Transverse colon (tissue), 4 donors: ENCODE measurements around the gene PLOD3. TPM values are rescaled to one million over a fixed set of nuclear protein-coding genes. Genes with fewer than 3 reads are reported as not detected.
"Not testable (repeated sequence)": the region's sequence is repeated elsewhere in the genome, so short reads cannot be mapped to it uniquely, and the experiment has no call there.

Experiments
- DNase-seq: peaks from one replicate; pipeline ENCODE4 v3.0.0-alpha.2; 2019
- H3K27ac ChIP-seq, 4 donors: fragments of 200-600 bp; sonication (generic); 2 replicates each; pipeline ENCODE4 v1.5.1; 2016 to 2018; ENCODE audit warnings: inconsistent platforms in 4 of 4
- H3K27me3 ChIP-seq: fragments of 200-600 bp; sonication (generic); 2 replicates; pipeline ENCODE4 v1.5.1; 2017; ENCODE audit warnings: inconsistent platforms
- H3K36me3 ChIP-seq, 4 donors: fragments of 200-600 bp; sonication (generic); 2 replicates each; pipeline ENCODE4 v1.5.1; 2017 to 2019; ENCODE audit warnings: inconsistent platforms in 4 of 4
- H3K4me1 ChIP-seq, 4 donors: fragments of 200-600 bp; sonication (generic); 2 replicates each; pipeline ENCODE4 v1.5.1; 2017 to 2020; ENCODE audit warnings: inconsistent platforms in 4 of 4
- H3K4me3 ChIP-seq, 4 donors: fragments of 200-600 bp; sonication (generic); 1 replicate in 1 of 4; 2 replicates in 3 of 4; pipeline versions ENCODE4 v1.5.1 to v1.6.1; 2017 to 2019; ENCODE audit warnings: inconsistent platforms in 4 of 4
- H3K9me3 ChIP-seq, 2 donors: fragments of 200-600 bp; sonication (generic); 2 replicates each; pipeline ENCODE4 v1.5.1; 2017 to 2019; ENCODE audit warnings: inconsistent platforms in 2 of 2
- EP300 ChIP-seq: sonication (generic); formaldehyde crosslinking; IDR thresholded peaks from one replicate; pipeline ENCODE4 v1.6.1; 2017; ENCODE audit warnings: antibody characterized with exemption, low read depth
- POLR2A ChIP-seq: fragments of 450-650 bp; IDR thresholded peaks from one replicate; pipeline ENCODE4 v1.6.1; 2016; ENCODE audit warnings: antibody characterized with exemption, mild to moderate bottlenecking, moderate library complexity
- POLR2AphosphoS5 ChIP-seq, 3 donors: sonication (generic); formaldehyde crosslinking; IDR thresholded peaks; one replicate each; pipeline ENCODE4 v1.6.1; 2016; ENCODE audit warnings: antibody characterized with exemption in 3 of 3
- WGBS, 2 donors: methylation state at CpG; one replicate each; pipeline ENCODE4 v1.1.5; 2018; ENCODE audit warnings: low coverage in 1 of 2; 5-methylcytosine and 5-hydroxymethylcytosine counted together
- in situ Hi-C, 4 donors: fragments of 200-750 bp; cut with MboI; loops; one replicate each; pipeline versions ENCODE4 v1.15.0 to v1.15.1; 2017; ENCODE audit warnings: low sequenced_read_pairs in 3 of 4, low pct_ligation_motif_present in 1 of 4, low pct_unique_long_range_greater_than_20kb in 1 of 4
- intact Hi-C: fragments of 100-400 bp; cut with DNase I; formaldehyde crosslinking; loops from one replicate; pipeline ENCODE4 v1.15.1; 2023; ENCODE audit warnings: low total_unique reads
- total RNA-seq, 4 donors: library from RNA; depleted of rRNA; stranded (reverse); fragments of >200 nt; gene quantifications; one replicate each; pipeline ENCODE4 v1.1.0, GENCODE V29; 2016
- TF ChIP-seq, protein P1 (sequence below), 5 experiments: fragments of 200-600 bp in 3 of 5; fragments of 450-650 bp in 2 of 5; sonication (generic) in 3 of 5; IDR thresholded peaks; 1 replicate in 2 of 5; 2 replicates in 3 of 5; pipeline ENCODE4 v1.5.1; 2016 to 2017; ENCODE audit warnings: antibody characterized with exemption in 5 of 5, inconsistent platforms in 3 of 5, mild to moderate bottlenecking in 2 of 5, moderate library complexity in 1 of 5

Gene PLOD3, protein sequence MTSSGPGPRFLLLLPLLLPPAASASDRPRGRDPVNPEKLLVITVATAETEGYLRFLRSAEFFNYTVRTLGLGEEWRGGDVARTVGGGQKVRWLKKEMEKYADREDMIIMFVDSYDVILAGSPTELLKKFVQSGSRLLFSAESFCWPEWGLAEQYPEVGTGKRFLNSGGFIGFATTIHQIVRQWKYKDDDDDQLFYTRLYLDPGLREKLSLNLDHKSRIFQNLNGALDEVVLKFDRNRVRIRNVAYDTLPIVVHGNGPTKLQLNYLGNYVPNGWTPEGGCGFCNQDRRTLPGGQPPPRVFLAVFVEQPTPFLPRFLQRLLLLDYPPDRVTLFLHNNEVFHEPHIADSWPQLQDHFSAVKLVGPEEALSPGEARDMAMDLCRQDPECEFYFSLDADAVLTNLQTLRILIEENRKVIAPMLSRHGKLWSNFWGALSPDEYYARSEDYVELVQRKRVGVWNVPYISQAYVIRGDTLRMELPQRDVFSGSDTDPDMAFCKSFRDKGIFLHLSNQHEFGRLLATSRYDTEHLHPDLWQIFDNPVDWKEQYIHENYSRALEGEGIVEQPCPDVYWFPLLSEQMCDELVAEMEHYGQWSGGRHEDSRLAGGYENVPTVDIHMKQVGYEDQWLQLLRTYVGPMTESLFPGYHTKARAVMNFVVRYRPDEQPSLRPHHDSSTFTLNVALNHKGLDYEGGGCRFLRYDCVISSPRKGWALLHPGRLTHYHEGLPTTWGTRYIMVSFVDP
- total RNA-seq = 10 to 100 TPM; 48.4 to 81.2 (median 60.8) TPM

DNA sequence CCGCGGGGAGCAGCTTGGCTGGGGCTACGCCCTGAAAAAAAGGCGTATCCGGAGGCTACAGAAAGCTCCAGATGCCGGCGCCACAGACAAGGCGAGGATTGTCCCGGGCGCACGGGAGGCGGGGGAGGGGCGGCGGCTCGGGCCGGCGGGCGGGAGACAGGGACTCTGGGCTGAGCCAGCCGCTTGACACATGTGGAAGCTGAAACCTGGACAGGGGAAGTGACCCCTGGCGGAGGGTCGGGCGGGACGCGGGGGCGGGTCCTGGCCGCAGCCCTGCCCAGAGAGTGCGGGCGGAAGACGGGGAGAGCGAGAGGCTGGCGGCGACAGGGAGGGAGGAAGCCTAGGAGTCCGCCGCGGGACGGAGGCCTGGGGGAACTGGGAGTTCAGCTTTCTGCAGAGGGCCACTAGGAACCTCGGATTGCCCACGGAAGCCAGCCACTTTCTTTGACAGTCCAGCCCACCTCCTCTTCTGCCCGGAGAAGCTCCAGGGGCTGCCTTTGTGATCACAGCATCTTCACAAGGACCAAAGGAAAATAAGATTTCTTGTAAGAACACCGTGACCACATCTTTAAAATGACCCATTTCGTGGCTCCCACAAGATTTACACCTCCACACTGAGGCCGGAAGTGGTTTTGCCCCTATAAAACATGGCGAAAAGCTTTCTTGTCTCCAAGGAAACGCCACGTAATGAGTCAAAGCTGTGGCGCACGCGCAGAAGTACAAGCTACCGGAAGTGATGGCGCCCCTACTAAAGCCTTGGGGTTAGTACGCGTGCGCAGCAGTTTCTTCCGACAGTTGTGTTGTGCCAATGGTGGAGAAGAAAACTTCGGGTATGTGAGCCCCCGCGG, at the start of gene PLOD3, which contains the start of gene ZNHIT1:
TSS of gene PLOD3 (minus strand) at position 194 of the 848 bp plus-strand sequence. CDS start 307 bp downstream, outside the sequence.
TSS of gene ZNHIT1 (plus strand) at position 778 of the 848 bp plus-strand sequence. CDS start at position 809, 31 bp downstream.
- no peaks in the 10 kb centered on the region for H3K9me3 ChIP-seq
- WGBS, 2 donors = 1 to 5% methylated on average over 3 to 57 of the region's 57 CpGs
- peak within 1 kb of the TSS; percentile 73 to 96 (median 78) for H3K4me3 ChIP-seq
- peak within 1 kb of the TSS; percentile 90 to 97 (median 96) for H3K27ac ChIP-seq
- DNase-seq = peak; percentile 98
- TF ChIP-seq POLR2AphosphoS5 (IDR thresholded peaks at IDR 0.05) (peak; percentile 33 to 71 (median 44)), EP300 (no peak), POLR2A (peak; percentile 64)
- TF ChIP-seq, protein P1, sequence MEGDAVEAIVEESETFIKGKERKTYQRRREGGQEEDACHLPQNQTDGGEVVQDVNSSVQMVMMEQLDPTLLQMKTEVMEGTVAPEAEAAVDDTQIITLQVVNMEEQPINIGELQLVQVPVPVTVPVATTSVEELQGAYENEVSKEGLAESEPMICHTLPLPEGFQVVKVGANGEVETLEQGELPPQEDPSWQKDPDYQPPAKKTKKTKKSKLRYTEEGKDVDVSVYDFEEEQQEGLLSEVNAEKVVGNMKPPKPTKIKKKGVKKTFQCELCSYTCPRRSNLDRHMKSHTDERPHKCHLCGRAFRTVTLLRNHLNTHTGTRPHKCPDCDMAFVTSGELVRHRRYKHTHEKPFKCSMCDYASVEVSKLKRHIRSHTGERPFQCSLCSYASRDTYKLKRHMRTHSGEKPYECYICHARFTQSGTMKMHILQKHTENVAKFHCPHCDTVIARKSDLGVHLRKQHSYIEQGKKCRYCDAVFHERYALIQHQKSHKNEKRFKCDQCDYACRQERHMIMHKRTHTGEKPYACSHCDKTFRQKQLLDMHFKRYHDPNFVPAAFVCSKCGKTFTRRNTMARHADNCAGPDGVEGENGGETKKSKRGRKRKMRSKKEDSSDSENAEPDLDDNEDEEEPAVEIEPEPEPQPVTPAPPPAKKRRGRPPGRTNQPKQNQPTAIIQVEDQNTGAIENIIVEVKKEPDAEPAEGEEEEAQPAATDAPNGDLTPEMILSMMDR (IDR thresholded peaks at IDR 0.05) = peak in 3 of 5 experiments; percentile 11 to 36 (median 20)
- peaks cover 0 to 9% (median under 1%) of the 10 kb centered on the region in 4 donors for H3K36me3 ChIP-seq
- H3K27me3 ChIP-seq = no peaks in the 10 kb centered on the region
- in situ Hi-C loops = no loop called here
- intact Hi-C loops = no loop called here
- H3K4me1 ChIP-seq = peaks cover 16 to 36% (median 27%) of the 10 kb centered on the region in 4 donors

DNA sequence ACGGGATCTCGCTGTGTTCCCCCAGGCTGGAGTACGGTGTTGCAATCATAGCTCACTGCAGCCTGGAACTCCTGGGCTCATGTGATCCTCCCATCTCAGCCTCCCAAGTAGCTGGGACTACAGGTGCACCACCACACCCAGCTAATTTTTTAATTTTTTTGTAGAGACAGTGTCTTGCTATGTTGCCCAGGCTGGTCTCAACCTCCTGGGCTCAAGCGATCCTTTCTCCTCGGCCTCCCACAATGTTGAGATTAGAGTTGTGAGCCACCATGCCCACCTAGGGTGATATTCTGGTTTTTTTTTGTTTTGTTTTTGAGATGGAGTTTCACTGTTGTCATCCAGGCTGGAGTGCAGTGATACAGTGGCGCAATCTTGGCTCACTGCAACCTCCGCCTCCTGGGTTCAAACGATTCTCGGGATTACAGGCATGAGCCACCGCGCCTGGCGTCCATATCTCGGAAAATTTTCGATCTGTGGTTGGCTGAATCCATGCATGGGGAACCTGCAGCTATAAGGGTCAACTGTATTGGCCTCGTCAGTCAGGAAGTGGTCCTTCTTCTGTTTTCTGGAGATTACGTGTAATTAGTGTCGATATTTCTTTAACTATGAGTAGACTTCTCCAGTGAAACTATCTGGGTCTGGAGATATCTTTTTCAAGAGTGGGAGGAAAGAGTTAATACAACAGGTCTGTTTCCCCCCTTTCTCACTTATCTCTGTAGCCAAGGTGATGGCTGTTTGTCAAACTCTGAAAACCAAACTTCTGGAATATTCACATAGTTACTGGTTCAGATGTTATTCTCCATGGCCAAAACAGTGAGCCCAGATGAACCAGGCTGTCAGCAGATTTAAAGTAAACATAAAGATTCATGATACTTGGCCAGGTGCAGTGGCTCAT, 48.5 kb upstream of the PLOD3 start:
- Histone ChIP-seq H3K4me1 (no peaks in the 10 kb centered on the region), H3K27ac (no peak overlapping the region), H3K9me3 (no peaks in the 10 kb centered on the region), H3K36me3 (no peaks in the 10 kb centered on the region), H3K4me3 (no peak overlapping the region), H3K27me3 (peaks cover 6% of the 10 kb centered on the region)
- 48 to 76% methylated on average over 8 to 17 of the region's 17 CpGs for WGBS, 2 donors
- intact Hi-C loops = loop anchor here (10.0 kb wide), 1 partner anchor 1381 kb away; no protein-coding TSS in a partner anchor
- TF ChIP-seq EP300 (no peak), POLR2AphosphoS5 (IDR thresholded peaks at IDR 0.05) (no peak)
- in situ Hi-C loops = loop anchor here in 1 of 4 donors (5.0 kb wide), 1 partner anchor 119 kb away; no protein-coding TSS in a partner anchor
- no peak for DNase-seq

DNA sequence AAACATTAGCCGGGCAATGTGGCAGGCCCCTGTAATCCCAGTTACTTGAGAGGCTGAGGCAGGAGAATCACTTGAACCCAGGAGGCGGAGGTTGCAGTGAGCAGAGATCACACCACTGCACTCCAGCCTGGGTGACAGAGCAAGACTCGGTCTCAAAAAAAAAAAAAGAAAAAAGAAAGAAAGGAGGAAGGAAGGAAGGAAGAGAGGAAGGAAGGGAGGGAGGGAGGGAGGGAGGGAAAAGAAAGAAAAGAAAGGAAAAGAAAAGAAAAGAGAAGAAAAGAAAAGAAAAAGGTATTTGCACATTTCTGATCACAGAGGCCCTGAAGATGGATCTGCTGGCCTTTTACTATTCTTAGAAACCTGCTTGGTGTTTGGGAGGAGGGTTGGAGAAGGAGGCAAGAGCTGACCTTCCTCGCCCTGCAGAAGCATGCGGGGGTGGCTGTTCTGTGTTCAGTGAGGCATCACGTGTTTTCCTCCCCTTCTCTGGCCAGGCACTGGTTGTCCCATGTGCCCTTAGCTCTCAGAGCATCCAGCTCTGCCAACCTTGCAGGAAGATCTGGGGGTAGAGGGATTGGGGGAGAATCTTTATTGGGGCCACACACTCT, 46.8 kb upstream of the PLOD3 start:
- 48 to 60% methylated on average over 5 to 6 of the region's 6 CpGs for WGBS, 2 donors
- DNase-seq, in situ Hi-C loops, H3K27ac ChIP-seq, H3K4me1 ChIP-seq, H3K36me3 ChIP-seq, H3K4me3 ChIP-seq, H3K9me3 ChIP-seq: not testable (repeated sequence)
- intact Hi-C loops = loop anchor here (10.0 kb wide), 1 partner anchor 1379 kb away; no protein-coding TSS in a partner anchor
- peaks cover 11% of the 10 kb centered on the region for H3K27me3 ChIP-seq

DNA sequence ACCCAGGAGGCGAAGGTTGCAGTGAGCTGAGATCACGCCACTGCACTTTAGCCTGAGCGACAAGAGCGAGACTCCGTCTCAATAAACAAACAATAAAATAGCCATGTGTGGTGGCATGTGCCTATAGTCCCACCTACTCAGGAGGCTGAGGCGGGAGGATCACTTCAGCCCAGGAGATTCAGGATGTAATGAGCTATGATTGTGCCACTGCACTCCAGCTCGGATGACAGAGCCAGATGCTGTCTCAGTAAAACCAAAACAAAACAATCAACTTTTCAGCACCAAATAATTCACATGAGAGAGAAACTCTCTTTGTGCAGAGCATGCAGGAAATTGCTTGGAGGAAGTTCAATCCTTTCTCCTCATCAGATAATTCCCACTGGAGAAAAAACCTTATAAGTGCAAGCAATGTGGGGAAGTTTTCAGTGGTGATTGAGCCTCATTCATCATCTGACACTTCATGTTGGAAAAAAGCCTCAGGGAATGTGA, 40.9 kb upstream of the PLOD3 start:
- DNase-seq = no peak
- Histone ChIP-seq H3K4me3 (no peak overlapping the region), H3K4me1 (no peaks in the 10 kb centered on the region), H3K36me3 (no peaks in the 10 kb centered on the region), H3K27me3 (peaks cover 17% of the 10 kb centered on the region), H3K27ac (no peak overlapping the region), H3K9me3 (no peaks in the 10 kb centered on the region)
- intact Hi-C loops (no loop called here), in situ Hi-C loops (no loop called here)
- TF ChIP-seq POLR2AphosphoS5 (IDR thresholded peaks at IDR 0.05) = no peak
- TF ChIP-seq EP300 = no peak
- TF ChIP-seq, protein P1 (IDR thresholded peaks at IDR 0.05) = no peak
- no peak for TF ChIP-seq POLR2A
- 20 to 58% methylated on average over 1 to 7 of the region's 7 CpGs for WGBS, 2 donors
